GM12892 (cell line): Measurements from ENCODE around the gene DPP3.
"Not testable (repeated sequence)": the region's sequence is repeated elsewhere in the genome, so short reads cannot be mapped to it uniquely, and the experiment has no call there.

ENCODE experiments used
- DNase-seq: peaks from one replicate; pipeline ENCODE4 v3.0.0; 2011; ENCODE audit not compliant: insufficient read length
- FAIRE-seq: peaks from 2 replicates; lab custom pipeline; 2011; peaks lifted over from hg19 to GRCh38; lab: Jason Lieb, UNC
- POLR2A ChIP-seq: IDR thresholded peaks from 2 replicates; pipeline ENCODE4 v1.6.1; 2011; ENCODE audit warnings: low read depth, low read length, control low read depth
- POLR2AphosphoS5 ChIP-seq: IDR thresholded peaks from 2 replicates; pipeline ENCODE4 v1.6.1; 2011; ENCODE audit warnings: low read depth, low read length, control low read depth
- TAF1 ChIP-seq: IDR thresholded peaks from 2 replicates; pipeline ENCODE4 v1.6.1; 2011; ENCODE audit warnings: low read depth, mild to moderate bottlenecking, control low read depth, low read length, borderline replicate concordance

The DPP3 gene

DNA sequence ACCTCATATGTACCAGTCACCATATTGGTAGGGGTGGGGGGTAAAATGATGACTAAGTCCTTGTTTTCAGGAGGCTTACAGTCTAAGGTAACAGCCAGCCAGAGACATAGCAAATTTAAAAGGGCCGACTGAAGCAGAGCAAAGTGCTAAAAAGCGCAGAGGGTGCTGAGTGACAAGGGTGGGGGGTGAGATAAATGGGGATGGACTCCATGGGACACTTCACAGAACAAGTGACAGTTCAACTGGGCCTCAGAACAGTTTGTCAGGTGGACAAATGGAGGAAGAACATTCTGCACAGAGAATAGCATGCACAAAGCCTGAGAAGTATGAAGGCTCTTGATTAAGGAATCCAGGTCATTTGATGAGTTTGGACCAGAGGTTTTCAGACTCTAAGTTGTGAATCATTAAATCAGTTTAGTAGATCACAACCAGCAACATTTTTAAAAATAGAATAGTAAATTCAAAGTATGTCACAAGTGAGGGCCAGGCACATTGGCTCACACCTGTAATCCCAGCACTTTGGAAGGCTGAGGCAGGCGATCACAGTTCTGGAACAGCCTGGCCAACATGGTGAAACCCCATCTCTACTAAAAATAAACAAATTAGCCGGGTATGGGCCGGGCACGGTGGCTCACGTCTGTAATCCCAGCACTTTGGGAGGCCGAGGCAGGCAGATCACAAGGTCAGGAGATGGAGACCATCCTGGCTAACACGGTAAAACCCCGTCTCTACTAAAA, 44.2 kb downstream of the DPP3 start:
- no peak for FAIRE-seq
- DNase-seq: no peak
- no peak for TF ChIP-seq TAF1
- no peak for TF ChIP-seq POLR2A
- TF ChIP-seq POLR2AphosphoS5: no peak

DNA sequence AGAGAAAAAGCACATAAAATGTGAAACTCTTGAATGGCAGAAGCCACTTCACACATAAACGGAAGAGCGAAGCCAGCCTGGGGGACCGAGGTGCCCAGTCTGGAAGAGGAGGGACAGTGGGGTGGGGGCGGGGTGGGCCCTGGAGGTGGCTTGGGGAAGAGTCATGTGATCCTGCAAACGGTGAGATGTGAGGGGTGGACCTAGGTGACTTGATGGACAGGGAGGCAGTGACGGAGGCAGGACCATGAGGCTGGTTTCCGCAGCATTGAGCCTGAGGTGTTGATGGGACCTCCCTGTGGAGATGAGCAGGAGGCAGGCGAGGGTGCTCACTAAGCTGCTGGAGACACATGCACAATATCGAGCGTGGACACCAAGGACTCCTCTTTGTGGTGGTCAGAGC, 48.8 kb downstream of the DPP3 start:
- FAIRE-seq (no peak), DNase-seq (no peak)
- no peak for TF ChIP-seq POLR2A
- no peak for TF ChIP-seq TAF1
- TF ChIP-seq POLR2AphosphoS5: no peak

- FAIRE-seq: no peak
These were observed 49.4 kb downstream of the DPP3 start for GRCh38 chr11:66529655-66530054.

GRCh38 chr11:66530927-66531709, 50.9 kb downstream of the DPP3 start:
- FAIRE-seq: no peak

More at GRCh38 chr11:66529655-66530054, 49.4 kb downstream of the DPP3 start:
- no peak for DNase-seq
- no peak for TF ChIP-seq POLR2A
- no peak for TF ChIP-seq POLR2AphosphoS5
- no peak for TF ChIP-seq TAF1

GRCh38 chr11:66531841-66532240, 51.6 kb downstream of the DPP3 start:
- no peak for TF ChIP-seq POLR2AphosphoS5
- no peak for TF ChIP-seq POLR2A
- TF ChIP-seq TAF1: no peak
- FAIRE-seq: no peak

More at GRCh38 chr11:66530927-66531709, 50.9 kb downstream of the DPP3 start:
- no peak for TF ChIP-seq POLR2AphosphoS5
- TF ChIP-seq TAF1: no peak
- TF ChIP-seq POLR2A: no peak
- no peak for DNase-seq

GRCh38 chr11:66532784-66533183, 52.5 kb downstream of the DPP3 start:
- FAIRE-seq: peak; percentile 38
- no peak for DNase-seq
- TF ChIP-seq POLR2AphosphoS5 (no peak), POLR2A (no peak), TAF1 (no peak)

More at GRCh38 chr11:66531841-66532240, 51.6 kb downstream of the DPP3 start:
- DNase-seq: no peak

- no peak for DNase-seq
- no peak for FAIRE-seq
- TF ChIP-seq POLR2A (no peak), POLR2AphosphoS5 (no peak), TAF1 (no peak)
These were observed 59.1 kb downstream of the DPP3 start for GRCh38 chr11:66539170-66539869.

DNA sequence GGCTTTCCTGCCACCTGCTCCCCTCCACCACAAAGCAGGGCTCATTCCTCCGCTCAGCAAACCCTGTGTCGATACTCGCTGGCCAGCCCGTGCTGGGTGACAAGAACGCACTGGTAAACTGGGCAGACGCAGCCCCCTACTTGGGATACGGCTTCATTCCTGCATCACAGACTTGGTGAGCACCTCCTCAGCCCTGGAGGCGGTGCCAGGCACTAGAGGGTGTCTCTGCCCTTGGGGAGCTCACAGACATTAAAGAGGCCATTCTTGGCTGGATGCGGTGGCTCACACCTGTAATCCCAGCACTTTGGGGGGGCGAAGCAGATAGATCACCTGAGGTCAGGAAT, 59.6 kb downstream of the DPP3 start:
- no peak for FAIRE-seq
- TF ChIP-seq TAF1 (no peak), POLR2A (no peak), POLR2AphosphoS5 (no peak)
- DNase-seq: no peak

DNA sequence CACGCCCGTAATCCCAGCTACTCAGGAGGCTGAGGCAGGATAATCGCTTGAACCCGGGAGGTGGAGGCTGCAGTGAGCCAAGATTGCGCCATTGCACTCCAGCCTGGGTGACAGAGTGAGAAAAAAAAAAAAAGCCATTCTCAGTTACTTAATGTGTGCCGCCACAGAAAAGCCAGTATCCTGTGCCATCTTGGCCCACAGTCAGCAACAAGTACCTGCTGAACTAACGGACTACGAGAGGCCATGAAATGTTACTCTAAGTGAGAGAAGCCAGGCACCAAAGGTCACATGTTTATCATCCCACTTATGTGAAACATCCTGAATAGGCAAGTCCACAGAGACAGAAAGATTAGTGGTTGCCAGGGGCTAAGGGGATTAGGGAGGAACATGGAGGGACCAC, 60.4 kb downstream of the DPP3 start:
- not testable (repeated sequence) for DNase-seq

DNA sequence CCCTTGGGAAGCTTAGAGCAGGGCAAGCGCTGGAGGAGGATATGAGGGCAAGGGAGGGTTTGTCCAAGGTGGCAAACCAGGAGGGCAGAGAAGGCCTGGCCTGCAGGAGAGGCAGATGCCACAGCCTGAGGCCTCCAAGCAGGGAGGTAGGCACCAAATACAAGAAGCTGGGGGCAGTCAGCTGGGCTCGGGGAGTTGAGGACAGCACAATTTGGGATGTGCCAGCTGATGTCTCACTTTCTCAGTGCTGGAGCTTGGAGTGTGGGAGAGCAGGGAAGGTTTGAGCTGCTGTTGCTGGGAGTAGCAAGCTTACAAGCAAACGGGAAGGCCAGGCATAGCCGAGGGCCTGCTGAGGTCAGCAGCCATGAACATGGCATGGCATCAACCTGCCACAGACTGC, 61.7 kb downstream of the DPP3 start:
- FAIRE-seq: no peak

More for the DNA sequence above, 60.4 kb downstream of the DPP3 start:
- FAIRE-seq: not testable (repeated sequence)

GRCh38 chr11:66542362-66542761, 62.1 kb downstream of the DPP3 start:
- TF ChIP-seq POLR2A: no peak
- no peak for TF ChIP-seq TAF1
- no peak for TF ChIP-seq POLR2AphosphoS5
- no peak for DNase-seq
- FAIRE-seq: no peak

More for the DNA sequence above, 61.7 kb downstream of the DPP3 start:
- TF ChIP-seq TAF1: no peak
- no peak for DNase-seq

DNA sequence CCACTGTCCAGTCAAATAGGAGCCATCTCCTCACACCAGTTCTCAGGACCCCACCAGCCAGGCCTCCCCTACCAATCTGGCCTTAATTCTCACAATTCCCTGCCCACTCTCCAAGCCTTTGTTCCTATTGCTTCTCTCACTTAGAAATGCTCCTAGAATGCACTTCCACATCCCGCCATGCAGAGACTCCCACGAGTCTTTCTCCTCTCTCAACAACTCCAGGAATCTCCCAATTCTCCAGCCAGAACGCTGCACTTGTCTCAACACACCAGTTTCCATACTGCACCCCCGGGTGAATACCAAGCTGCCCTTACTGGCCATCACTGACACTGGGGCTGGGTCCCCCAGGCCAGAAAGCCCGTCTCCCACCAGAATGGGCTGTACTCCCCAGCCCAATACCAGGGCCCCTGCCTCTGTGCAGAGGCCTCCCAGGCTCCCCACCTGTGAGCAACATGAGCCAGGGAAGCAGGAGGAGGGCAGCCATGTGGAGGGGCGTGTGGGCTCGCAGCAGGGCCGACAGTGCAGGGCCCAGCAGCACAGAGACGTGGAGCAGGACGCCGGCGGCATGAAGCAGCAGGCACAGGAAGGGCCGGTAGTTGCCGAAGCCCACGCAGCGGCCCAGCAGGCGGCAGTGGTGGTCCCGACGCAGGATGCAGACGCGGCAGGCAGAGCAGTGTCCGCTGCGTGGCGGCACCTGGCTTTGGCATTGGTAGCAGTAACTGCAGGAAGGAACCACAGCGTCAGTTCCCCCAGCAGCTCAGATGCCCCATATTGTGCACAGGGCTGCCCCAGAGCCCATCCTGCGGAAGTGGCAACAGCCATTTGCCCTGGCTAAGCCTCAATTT, 63.3 kb downstream of the DPP3 start:
- TF ChIP-seq TAF1: no peak
- TF ChIP-seq POLR2AphosphoS5: no peak
- peak; percentile 45; the same call in 1 of the 2 replicates for TF ChIP-seq POLR2A
- DNase-seq (peak; percentile 58), FAIRE-seq (peak; percentile 98)

- DNase-seq, FAIRE-seq: not testable (repeated sequence)
These were observed 64.7 kb downstream of the DPP3 start for GRCh38 chr11:66544952-66545351.
